RWPE2 (cell line): ENCODE results near the gene ELP2.
A peak's percentile ranks its signal among the peaks of the same experiment; 100 is the strongest.

Source experiments
- ATAC-seq: fragments of 200-7000 bp; cut with Tn5 transposase; 3 replicates; pipeline ENCODE4 v1.9.1; 2021; ENCODE audit warnings: low read depth
- DNase-seq: peaks from one replicate; pipeline ENCODE4 v3.0.0-alpha.2; 2020; ENCODE audit warnings: low spot score
- H3K27ac ChIP-seq: fragments of 450-650 bp; 2 replicates; pipeline ENCODE4 v1.5.1; 2017; ENCODE audit warnings: mild to moderate bottlenecking; ENCODE audit not compliant: poor library complexity, severe bottlenecking
- H3K27me3 ChIP-seq: fragments of 250-450 bp; sonication (Bioruptor Pico); 2 replicates; pipeline ENCODE4 v1.5.1; 2021; ENCODE audit warnings: mild to moderate bottlenecking, moderate library complexity; ENCODE audit not compliant: insufficient read depth, poor library complexity, severe bottlenecking
- H3K36me3 ChIP-seq: fragments of 250-450 bp; sonication (Bioruptor Pico); 2 replicates; pipeline ENCODE4 v1.5.1; 2020; ENCODE audit warnings: low read depth, mild to moderate bottlenecking, moderate library complexity
- H3K4me1 ChIP-seq: fragments of 250-450 bp; sonication (Bioruptor Pico); 2 replicates; pipeline ENCODE4 v1.5.1; 2021; ENCODE audit warnings: mild to moderate bottlenecking, moderate library complexity; ENCODE audit not compliant: insufficient read depth, poor library complexity, severe bottlenecking
- H3K4me3 ChIP-seq: fragments of 250-450 bp; sonication (Bioruptor Pico); 2 replicates; pipeline ENCODE4 v1.5.1; 2021; ENCODE audit warnings: mild to moderate bottlenecking, moderate library complexity; ENCODE audit not compliant: severe bottlenecking
- H3K9me3 ChIP-seq: fragments of 250-450 bp; sonication (Bioruptor Pico); 2 replicates; pipeline ENCODE4 v1.5.1; 2021; ENCODE audit warnings: mild to moderate bottlenecking, moderate library complexity; ENCODE audit not compliant: severe bottlenecking
- TF ChIP-seq, protein P1 (sequence below): fragments of 450-650 bp; IDR thresholded peaks from one replicate; pipeline ENCODE4 v1.5.1; 2017; ENCODE audit warnings: mild to moderate bottlenecking, moderate library complexity; ENCODE audit not compliant: poor library complexity, severe bottlenecking

ELP2 gene

GRCh38 chr18:36127836-36128529 is 1.7 kb upstream of the ELP2 start:
- no peak for ATAC-seq
- H3K27ac ChIP-seq: no peak overlapping the region
- peak overlapping the region; percentile 68 for H3K4me3 ChIP-seq
- no peak for DNase-seq
- H3K27me3 ChIP-seq: no peaks in the 10 kb centered on the region
- no peaks in the 10 kb centered on the region for H3K9me3 ChIP-seq
- TF ChIP-seq, protein P1, sequence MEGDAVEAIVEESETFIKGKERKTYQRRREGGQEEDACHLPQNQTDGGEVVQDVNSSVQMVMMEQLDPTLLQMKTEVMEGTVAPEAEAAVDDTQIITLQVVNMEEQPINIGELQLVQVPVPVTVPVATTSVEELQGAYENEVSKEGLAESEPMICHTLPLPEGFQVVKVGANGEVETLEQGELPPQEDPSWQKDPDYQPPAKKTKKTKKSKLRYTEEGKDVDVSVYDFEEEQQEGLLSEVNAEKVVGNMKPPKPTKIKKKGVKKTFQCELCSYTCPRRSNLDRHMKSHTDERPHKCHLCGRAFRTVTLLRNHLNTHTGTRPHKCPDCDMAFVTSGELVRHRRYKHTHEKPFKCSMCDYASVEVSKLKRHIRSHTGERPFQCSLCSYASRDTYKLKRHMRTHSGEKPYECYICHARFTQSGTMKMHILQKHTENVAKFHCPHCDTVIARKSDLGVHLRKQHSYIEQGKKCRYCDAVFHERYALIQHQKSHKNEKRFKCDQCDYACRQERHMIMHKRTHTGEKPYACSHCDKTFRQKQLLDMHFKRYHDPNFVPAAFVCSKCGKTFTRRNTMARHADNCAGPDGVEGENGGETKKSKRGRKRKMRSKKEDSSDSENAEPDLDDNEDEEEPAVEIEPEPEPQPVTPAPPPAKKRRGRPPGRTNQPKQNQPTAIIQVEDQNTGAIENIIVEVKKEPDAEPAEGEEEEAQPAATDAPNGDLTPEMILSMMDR: no peak
- H3K4me1 ChIP-seq: peaks cover 3% of the 10 kb centered on the region
- H3K36me3 ChIP-seq: peaks cover 11% of the 10 kb centered on the region

DNA sequence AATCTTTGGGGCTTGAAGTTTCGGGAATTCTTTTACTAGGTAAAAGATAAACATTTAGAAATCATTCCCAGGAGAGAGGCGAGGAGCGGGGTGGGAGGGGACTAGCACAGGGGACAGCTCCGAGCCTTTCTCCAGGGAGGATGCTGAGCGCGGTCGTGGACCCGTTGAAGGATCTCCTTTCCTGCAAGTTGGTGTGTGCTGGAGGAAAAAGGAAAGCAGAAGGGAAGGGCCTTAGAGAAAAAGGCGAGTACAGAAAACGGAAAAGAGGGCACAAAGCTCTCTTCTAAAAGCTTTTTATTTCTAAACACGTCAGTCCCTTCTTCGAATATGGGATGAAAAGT is 1.2 kb upstream of the ELP2 start:
- ATAC-seq (no peak), DNase-seq (no peak)
- H3K4me3 ChIP-seq: peak overlapping the region; percentile 68
- peaks cover 3% of the 10 kb centered on the region for H3K4me1 ChIP-seq
- peaks cover 6% of the 10 kb centered on the region for H3K36me3 ChIP-seq
- TF ChIP-seq, protein P1: no peak
- peak overlapping the region; percentile 77 for H3K27ac ChIP-seq
- H3K9me3 ChIP-seq: no peaks in the 10 kb centered on the region
- no peaks in the 10 kb centered on the region for H3K27me3 ChIP-seq

- no peak for DNase-seq
- H3K4me3 ChIP-seq: peak overlapping the region; percentile 68
- peak overlapping the region; percentile 77 for H3K27ac ChIP-seq
- H3K9me3 ChIP-seq: no peaks in the 10 kb centered on the region
- H3K36me3 ChIP-seq: peaks cover 5% of the 10 kb centered on the region
- TF ChIP-seq, protein P1: no peak
- no peaks in the 10 kb centered on the region for H3K27me3 ChIP-seq
- H3K4me1 ChIP-seq: peaks cover 3% of the 10 kb centered on the region
- ATAC-seq: peak; percentile 8
Measured at GRCh38 chr18:36128907-36129299, 796 bp upstream of the ELP2 start.

- Histone ChIP-seq H3K27me3 (no peaks in the 10 kb centered on the region), H3K36me3 (peaks cover 18% of the 10 kb centered on the region), H3K27ac (peak overlapping the region; percentile 77), H3K9me3 (no peaks in the 10 kb centered on the region), H3K4me3 (peak overlapping the region; percentile 68), H3K4me1 (peaks cover 3% of the 10 kb centered on the region)
- DNase-seq: no peak
- TF ChIP-seq, protein P1: no peak
- ATAC-seq: peak; percentile 35
Measured at GRCh38 chr18:36130039-36130831, 536 bp downstream of the ELP2 start.
